Measurements from ENCODE around the gene ZNF48.

ZNF48 gene

GRCh38 chr16:30444231-30445148 is 49.3 kb downstream of the ZNF48 start:
- DNase-seq (ENCODE audit: low read depth) = no peak

GRCh38 chr16:30445149-30445407 is 49.9 kb downstream of the ZNF48 start:
- DNase-seq (ENCODE audit: low read depth) = no peak

- DNase-seq (ENCODE audit: low read depth) = peak; percentile 92
These were observed 50.4 kb downstream of the ZNF48 start, which contains the start of gene SEPHS2 for GRCh38 chr16:30445408-30446202. TSS of gene SEPHS2 (minus strand) at chr16:30445874. CDS start at chr16:30445727, 147 bp downstream.

GRCh38 chr16:30446203-30446595 is 51.0 kb downstream of the ZNF48 start:
- DNase-seq (ENCODE audit: low read depth) = no peak

GRCh38 chr16:30447512-30448226 is 52.4 kb downstream of the ZNF48 start:
- no peak for DNase-seq (ENCODE audit: low read depth)

- DNase-seq (ENCODE audit: low read depth) = no peak
These were observed 53.9 kb downstream of the ZNF48 start for GRCh38 chr16:30449116-30449435.

All from activated T-cell treated with anti-CD3 and anti-CD28 coated beads for 48 hours (primary cell).